HG02884 (cell line): ENCODE results near the gene TUG1.

Source experiments
- ATAC-seq: cut with Tn5 transposase; IDR thresholded peaks from one replicate; pipeline ENCODE4 v1.9.1; 2021; ENCODE audit warnings: mild to moderate bottlenecking, moderate library complexity; ENCODE audit not compliant: unreplicated experiment

Gene TUG1

GRCh38 chr22:30947173-30947815 is 21.8 kb upstream of the TUG1 start:
- ATAC-seq, result no peak

DNA sequence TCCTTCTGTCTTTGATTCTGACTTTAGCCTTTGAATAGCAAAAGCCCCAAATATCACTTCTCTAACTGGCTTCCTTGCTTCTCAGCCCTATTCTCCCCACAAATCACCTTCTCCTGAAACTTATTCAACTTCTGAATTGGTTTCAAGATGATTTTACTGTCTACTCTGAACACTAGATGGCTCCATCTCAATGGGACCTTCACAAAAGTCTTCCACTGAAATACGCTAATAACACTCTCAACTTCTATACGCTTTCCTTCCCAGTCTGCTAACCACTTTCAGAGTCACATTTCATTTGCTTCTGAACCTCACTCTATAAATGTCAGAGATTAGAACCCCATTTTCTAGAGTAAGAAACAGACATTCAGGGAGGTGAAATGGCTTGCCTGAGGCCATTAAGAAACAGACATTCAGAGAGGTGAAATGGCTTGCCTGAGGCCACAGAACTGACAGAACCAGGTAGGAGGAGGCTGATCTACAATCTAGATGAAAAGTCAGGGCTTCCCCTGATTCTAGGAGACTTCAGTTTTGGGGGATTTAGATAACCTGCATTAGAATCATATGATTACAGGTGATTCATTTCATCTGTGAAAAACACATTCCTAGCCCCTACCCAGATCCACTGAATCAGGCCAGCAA is 21.1 kb upstream of the TUG1 start:
- ATAC-seq, result no peak

DNA sequence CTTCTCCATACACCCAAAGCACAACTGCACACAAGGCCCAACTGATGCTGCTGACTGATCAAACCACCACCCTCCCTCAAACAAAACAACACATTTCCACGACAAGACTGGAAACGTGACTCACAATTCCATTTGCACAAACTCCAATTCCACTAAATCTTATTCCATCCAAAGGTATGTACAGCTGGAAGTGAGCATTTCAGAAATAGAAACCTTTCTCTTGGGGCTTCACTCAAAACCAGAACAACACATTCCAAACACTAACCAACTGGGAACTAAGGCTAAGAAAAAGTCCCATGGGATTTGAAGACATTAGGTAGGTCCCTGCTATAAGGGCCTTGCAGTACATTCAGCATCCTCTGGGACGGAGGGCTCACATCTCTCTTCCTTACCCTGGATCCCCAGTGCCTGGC is 20.1 kb upstream of the TUG1 start:
- ATAC-seq, result no peak

GRCh38 chr22:30949934-30950660 is 19.0 kb upstream of the TUG1 start:
- no peak for ATAC-seq

GRCh38 chr22:30953206-30953605 is 15.9 kb upstream of the TUG1 start:
- no peak for ATAC-seq

GRCh38 chr22:30955153-30955552 is 13.9 kb upstream of the TUG1 start:
- no peak for ATAC-seq

DNA sequence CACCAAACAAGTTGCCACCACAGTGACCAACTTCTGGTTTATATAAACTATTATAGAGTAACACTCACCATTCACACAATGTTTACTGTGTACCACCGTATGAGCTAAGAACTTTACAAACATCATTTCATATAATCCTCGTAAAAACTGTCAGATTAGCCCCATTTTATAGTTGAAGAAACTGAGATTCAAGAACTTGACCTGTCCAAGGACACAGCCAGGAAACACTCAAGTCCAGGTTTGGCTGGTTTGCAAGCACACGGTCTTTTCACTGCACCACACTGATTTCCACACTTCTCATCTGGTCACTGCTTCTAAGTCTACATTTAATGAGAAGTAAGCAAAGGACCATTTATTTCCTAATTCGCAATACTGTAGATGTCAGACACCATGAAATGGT is 4.2 kb upstream of the TUG1 start:
- no peak for ATAC-seq

DNA sequence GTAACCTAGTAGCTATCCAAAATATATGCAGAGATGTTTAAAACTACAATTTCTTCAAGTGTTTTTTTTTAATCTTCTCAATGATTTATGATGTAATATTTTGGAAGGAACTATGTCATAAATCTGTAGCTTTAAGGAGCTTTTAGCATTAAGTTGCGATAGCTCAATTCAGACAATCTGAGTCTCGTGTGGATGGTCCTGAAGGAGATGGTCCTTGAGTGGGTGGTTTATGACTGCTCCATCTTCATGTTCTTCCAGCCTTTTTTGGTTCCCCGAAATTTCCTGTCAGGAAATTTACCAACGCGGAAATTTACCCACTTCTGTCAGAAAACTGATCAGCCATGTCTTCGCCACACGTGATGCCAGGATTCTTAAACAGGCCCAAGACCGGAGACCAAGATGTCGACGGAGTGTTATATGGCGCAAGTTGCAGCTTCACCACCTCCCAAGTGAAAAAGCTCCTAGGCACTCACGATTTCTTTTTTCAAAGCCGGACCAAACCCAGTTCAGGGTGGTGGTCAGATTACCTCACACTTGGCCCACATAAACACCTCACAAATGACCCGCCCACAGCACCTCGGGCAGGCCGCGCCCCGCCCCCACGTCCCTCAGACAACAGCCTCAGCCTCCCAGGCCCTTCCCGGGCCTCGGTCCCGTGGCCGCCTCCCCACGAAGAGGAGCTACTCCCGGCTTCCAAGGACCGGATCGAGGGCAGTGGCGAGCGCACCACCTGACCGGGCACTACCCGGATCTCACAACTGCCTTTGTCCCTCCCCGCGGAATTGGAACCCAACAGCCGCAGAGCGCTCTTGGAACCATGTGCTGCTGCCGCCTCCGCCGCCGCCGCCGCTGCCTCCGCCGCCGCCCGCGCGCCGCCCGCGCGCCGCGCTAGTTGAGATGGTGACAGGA is 796 bp upstream of the TUG1 start, which contains the start of gene MORC2:
TSS of gene MORC2 (minus strand) at position 760 of the 909 bp plus-strand sequence. CDS start 885 bp downstream, outside the sequence.
- ATAC-seq, result peak; percentile 26

- ATAC-seq, result peak; percentile 22
Observed at GRCh38 chr22:30969532-30970355, 679 bp downstream of the TUG1 start.

- ATAC-seq, result no peak
Observed at GRCh38 chr22:30970356-30970746, 1.3 kb downstream of the TUG1 start.

DNA sequence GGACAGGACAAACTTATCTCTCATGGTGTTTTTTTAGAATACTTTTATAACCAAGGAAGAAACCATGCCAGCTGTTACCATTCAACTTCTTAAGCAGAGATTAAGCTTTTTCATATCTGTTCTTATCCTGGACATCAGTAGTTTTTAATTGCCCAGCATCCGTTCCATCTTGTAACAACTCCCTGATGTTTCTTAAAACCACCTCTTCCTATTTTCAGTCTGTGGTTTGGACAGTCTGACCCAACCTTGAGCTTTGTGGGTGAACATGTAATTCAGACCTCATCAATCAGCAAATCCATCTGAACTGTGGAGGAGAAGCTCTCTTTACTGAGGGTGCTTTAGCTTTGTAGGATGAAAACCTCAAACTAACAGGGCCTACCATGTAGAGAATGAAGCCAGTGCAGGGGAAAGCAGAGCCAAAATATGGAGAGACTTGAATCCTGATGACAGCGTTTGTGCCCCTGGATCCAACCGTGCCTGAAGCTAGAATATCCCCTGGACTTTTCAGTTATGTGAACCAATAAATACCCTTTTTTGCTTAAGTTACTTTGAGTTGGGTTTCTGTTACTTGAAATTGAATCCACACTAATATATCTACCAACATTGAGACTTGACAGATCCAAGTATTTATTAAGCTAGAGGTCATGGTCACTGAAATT is 9.4 kb downstream of the TUG1 start:
- no peak for ATAC-seq

GRCh38 chr22:30979932-30980331 is 10.9 kb downstream of the TUG1 start:
- no peak for ATAC-seq

DNA sequence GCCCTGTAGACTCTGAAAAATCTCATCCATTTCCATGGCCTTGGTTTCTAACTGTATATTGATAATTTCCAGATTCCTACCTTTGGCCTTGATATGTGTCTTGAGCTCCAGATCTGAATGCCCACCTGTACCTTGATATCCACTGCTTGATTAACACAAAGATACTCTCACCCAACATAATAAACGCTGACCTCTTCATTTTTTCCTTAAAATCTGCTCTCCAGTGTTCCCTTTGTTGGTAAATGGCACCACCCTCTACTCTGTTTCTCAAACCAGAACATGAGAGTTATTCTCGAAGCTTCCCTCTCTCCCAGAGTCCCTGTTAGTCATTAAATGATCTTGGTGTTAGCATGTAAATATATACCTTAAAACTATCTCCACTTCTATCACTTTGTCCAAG is 13.4 kb downstream of the TUG1 start:
- no peak for ATAC-seq

DNA sequence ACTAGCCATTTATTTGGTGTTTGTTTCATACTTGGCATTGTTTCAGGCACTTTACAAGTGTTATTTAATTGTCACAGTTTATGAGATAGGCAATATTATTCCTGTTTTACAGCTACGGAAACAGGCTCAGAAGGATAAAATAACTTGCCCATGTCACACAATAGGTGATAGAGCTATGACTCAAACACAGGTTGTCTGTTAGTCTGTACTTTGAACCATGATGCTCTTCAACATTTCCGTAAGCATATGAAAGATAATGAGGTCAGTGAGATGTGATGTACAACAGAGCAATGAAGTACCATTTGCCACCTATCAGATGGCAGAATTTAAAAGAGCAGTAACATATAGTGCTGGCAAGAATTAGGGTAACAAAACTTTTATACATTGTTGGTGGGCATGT is 15.3 kb downstream of the TUG1 start:
- no peak for ATAC-seq

DNA sequence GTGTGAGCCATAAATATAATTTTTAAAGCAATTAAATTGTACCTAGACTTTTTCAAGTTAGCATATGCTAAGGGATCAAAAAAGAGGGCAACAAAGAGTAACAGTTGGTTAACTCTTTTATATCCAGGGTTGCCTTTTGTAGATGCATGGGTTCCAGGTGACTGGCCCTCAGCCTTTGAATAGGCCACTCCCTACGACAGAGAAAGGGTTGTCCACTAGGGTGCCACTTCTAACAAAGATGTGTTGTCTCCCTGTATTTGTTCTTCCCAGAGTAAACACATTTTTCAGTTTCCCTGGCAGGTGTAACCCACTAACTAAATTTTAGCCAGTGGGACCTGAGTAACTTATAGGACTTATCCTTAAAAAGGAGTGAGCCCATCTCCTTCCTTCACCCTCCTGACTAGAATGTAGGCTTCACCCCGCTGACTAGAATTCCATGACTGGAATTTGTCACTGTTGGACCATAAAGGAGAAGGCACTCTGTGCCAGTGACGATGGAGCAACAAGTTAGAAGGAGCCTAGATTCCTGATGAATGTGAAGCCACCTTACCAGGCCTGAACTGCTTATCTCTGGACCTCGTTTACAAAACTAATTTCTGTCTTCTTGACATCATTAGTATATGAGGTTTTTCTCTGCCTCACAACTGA is 16.6 kb downstream of the TUG1 start:
- ATAC-seq, result no peak

DNA sequence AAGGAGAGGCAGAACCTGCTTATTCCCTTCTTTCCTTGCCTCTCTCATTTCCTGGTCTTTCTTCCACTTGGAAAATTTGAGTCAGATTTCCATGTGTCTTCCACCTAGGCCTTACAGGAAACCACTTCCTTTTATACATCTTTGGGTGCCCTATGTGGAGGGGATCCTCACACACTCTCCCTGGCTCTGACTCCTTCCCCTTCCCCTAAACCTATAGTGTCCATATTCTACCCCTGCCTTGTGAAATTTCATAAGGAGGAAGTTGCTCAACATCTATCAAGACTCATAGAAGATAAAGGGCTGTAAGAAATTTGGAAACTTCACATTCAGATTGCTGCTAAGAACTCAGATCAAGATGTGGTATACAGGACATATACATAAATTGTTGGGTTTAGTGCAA is 20.4 kb downstream of the TUG1 start:
- no peak for ATAC-seq

GRCh38 chr22:30990690-30991089 is 21.6 kb downstream of the TUG1 start:
- ATAC-seq, result no peak

- ATAC-seq, result no peak
Observed at GRCh38 chr22:30992565-30992964, 23.5 kb downstream of the TUG1 start.

DNA sequence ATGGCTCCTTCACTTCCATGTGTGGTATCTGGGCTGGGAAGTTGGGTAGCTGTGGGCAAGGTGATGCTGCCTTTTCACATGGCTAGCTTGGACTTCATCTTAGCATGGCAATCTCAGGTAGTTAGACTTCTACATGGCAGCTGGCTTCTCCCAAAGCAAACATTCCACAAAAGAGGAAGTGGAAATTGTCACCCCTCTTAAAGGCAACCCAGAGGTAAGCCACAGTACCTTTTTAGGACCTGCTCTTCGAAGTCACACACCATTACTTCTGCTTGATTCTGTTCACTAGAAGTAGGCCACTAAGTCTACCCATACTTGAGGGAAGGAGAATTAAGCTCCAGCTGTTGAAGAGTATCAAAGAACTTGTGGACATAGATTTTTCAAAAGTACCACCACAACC is 25.9 kb downstream of the TUG1 start:
- no peak for ATAC-seq
